PC-9 (cell line): Measurements from ENCODE around the gene ADAM8.

Experiments
- CTCF ChIP-seq: fragments of 200-600 bp; sonication (generic); conservative IDR thresholded peaks from 2 replicates; pipeline ENCODE4 v1.6.1; 2017; ENCODE audit warnings: mixed run types, antibody characterized with exemption, mild to moderate bottlenecking, moderate library complexity
- EZH2 ChIP-seq: fragments of 200-600 bp; sonication (generic); IDR thresholded peaks from 2 replicates; pipeline ENCODE4 v1.8.0; 2017; ENCODE audit warnings: antibody characterized with exemption, low read depth

- no peak for TF ChIP-seq CTCF
- no peak for TF ChIP-seq EZH2
Observed at GRCh38 chr10:133303206-133303605, 26.5 kb upstream of the ADAM8 start.
